GM19351 (cell line): ENCODE results near the gene ZNF396.

Experiments used
- ATAC-seq: cut with Tn5 transposase; IDR thresholded peaks from one replicate; pipeline ENCODE4 v1.9.1; 2021; ENCODE audit warnings: mild to moderate bottlenecking, moderate library complexity; ENCODE audit not compliant: unreplicated experiment

ZNF396 gene

DNA sequence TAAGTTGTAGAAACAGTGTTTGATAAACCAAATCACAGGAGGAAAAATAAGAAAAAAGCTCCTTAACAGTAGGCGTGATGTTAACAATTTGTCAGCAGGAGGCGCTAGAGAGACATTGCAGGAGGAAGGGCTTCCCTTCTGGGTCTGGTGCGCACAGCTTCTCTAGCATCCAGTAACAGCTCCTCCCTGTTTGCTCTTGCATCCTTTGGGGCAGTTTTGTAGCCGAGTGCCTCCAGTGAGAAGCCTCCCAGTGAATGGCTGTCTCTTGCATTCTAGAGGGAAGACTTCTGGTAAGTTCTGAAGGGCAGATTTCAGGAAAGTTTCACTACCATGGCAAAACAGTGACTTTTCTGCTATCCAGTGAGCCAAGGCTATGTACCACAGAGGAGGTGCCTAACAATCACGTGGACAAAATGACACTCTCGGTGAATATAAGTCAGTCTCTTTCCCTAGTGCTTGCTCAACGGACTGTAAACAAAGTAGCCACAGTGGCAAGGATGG lies 9.5 kb upstream of the ZNF396 start:
- peak; percentile 92 for ATAC-seq

- no peak for ATAC-seq
These were observed 6.0 kb upstream of the ZNF396 start for GRCh38 chr18:35383136-35383535.

- no peak for ATAC-seq
These were observed 2.3 kb upstream of the ZNF396 start for GRCh38 chr18:35379421-35379820.

DNA sequence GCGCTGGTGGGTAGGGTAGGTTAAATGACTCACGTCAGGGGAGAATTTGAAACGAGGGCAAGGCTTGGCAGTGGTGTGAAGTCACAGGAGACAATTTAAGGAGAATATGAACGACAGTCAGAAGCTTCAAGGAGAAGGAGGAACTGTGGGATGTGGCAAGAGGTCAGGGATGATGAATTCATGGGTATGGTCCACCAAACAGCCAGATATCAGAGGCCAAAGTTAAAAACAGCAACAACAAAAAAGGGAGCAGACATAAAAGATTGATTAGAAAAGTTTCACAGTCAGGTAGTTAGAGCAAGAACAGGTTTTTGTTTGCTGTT lies 1.4 kb upstream of the ZNF396 start:
- no peak for ATAC-seq

GRCh38 chr18:35377875-35378573 lies 887 bp upstream of the ZNF396 start:
- ATAC-seq: no peak

DNA sequence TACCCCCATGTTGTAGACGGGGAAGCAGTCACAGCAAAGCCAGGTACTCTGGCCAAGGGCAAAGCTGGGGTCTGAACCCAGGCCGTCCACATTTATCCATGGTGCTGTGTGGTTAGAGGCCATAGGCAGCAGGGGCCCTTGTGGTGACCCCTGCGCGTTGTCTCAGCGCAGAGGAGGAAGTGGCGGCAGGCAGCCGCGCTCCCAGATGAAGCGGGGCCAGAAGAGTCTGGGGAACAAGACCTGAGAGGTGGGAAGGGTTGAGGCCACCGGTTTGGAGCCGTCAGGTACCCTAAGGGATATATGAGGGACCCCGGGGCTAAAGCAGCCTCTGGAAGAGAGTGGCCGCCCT lies 770 bp downstream of the ZNF396 start:
- peak; percentile 73 for ATAC-seq

- no peak for ATAC-seq
These were observed 2.4 kb downstream of the ZNF396 start for GRCh38 chr18:35374708-35375107.

GRCh38 chr18:35371412-35372195 lies 5.5 kb downstream of the ZNF396 start:
- ATAC-seq: no peak

DNA sequence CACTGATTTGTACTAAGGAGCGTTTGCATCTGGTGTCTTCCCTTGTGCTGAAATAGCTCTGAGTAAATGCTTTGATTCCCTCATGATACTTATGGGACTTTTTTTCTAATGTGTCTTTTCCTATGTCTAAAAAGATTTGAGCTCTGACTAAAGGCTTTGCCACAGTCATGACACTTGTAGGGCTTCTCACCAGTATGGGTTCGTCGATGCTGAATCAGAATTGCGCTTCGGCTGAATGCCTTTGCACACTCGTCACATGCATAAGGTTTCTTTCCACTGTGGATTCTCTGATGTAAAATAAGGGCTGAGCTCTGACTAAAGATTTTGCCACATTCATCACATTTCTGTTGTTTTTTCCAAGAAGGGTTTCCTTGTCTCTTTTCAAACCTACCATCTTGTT lies 8.0 kb downstream of the ZNF396 start:
- no peak for ATAC-seq

- ATAC-seq: no peak
These were observed 8.5 kb downstream of the ZNF396 start for GRCh38 chr18:35368595-35368994.

DNA sequence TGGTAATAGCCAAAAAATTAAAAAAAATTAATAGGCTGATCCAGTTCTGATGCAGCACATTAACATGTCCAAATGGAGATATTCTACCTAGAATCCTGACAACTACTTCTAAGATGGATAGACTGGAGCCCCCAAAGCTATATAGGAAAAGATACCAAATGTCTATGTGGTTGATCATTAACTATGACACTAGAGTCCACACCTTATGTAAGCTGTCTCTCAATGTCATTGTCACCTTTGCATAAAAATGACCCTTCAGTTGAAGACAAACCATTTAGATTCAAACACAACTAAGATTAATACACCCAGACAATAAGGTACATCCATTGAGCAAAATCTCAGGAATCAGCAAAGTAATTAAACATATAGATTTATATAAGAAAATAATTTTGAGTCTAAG lies 14.6 kb downstream of the ZNF396 start:
- ATAC-seq: no peak

- ATAC-seq: no peak
These were observed 15.4 kb downstream of the ZNF396 start for GRCh38 chr18:35361570-35362321.

DNA sequence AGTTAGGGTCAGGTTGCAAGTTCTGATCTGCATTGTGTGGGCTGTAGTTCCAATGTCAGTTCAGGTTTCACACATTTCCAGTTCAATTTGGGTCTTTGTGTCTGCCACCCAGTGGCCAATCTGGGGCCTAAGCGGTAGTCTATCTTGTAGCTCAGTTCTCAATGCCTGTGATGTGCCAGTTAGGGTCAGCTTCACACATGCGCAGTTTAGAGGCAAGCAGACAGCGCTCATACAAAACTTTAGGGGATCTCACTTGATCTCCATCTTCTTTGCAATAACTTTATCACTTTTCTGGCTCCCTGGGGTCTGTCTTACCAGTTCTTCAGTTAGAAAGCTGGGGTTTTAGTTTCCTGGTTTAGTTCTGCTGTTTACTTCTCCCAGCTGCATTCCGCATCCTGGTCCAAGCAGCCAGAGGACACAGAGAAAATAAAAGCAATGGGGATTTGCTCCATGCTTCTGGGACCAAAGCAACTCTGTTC lies 22.0 kb downstream of the ZNF396 start:
- peak; percentile 100 for ATAC-seq

DNA sequence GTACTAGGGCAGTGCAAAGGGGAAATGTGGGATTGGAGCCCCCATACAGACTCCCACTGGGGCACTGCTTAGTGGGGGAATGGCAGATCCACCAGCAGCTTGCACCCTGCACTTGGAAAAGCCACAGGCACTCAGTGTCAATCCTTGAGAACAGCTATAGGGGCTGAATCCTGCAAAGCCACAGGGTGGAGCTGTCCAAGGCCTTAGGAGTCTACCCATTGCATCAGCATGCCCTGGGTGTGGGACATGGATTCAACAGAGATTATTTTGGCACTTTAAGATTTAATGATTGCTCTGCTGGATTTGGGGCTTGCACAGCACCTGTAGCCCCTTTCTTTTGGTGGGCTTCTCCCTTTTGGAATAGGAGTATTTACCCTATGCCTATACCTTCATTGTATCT lies 24.4 kb downstream of the ZNF396 start:
- ATAC-seq: no peak

DNA sequence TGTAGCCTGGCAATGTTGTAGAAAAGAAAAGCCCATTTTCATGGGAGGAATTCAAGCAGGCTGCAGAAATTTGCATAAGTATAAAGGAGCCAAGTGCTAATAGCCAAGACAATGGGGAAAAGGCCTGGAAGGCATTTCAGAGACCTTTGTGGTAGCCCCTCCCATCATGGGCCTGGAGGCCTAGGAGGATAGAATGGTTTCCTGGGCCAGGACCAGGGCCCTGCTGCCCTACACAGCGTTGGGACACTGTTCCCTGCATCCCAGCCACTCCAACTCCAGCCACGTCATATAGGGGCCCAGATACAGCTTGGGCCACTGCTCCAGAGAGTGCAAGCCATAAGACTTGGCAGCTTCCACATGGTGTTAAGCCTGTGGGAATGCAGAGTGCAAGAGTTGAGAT lies 24.9 kb downstream of the ZNF396 start:
- ATAC-seq: no peak

DNA sequence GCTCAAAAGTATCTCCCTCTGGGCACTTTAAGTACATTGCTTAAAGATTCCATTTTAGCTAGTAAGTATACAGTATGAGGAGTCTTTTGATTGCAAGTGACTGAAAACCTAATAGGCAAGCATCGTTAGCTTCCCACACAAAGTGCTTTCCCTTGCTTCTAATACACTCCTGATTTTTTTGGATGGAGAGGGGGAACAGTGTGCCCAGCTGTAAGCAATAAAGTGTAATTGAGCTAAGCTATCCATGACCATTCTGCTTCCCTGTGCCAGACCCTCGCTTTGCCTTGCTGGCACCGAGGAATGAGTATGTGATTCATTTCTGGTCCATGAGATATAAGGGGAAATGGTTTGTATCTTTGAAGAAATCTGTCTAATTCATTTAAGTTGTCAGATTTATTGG lies 29.1 kb downstream of the ZNF396 start:
- ATAC-seq: no peak

DNA sequence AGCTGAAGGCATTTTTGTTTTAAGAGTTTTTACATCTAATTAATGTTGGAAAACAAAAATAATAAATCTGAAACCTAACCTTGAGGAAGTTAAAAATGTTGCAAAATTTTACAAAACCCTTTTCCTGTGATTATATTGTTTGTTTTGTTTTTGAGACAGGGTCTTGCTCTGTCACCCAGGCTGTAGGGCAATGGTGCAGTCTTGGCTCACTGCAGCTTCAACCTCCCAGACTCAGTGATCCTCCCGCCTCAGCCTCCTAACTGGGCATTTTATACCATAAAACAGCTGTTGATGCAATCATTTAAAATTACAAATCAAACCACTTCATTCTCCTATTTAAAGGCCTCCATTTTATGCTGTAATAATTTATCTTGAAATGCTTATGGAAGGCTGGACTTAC lies 31.2 kb downstream of the ZNF396 start:
- no peak for ATAC-seq

- ATAC-seq: peak; percentile 37
These were observed 31.6 kb downstream of the ZNF396 start for GRCh38 chr18:35345460-35345921.

DNA sequence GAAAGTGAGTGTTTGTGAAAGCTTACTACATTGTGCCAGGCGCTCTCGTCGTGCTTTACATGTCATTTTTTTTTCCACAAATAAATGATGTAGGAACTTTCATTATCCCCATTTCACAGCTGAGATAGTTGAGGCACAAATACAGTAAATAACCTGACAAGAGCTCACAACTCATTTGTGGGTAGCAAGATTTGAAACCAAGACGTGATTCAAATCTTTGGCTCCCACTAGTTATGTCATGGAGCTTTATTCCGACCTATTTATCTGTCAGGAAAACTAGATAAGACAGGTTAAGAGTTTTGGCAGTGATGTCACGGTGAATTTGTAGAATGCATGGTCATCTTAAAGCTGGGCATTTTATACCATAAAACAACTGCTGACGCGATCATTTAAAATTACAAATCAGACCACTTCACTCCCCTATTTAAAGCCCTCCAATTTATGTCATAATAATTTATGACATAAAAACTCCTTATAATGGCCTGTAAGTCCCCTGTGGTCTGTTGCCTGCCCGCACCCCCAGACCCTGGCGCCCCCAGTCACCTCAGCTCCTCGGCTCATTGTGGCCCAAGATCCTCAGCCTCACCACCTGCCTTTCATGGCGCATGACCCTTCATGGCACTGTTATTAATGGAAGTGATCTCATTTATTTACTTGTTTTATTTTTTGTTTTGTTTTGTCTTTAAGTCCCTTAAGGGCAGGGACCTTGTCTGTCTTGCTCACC lies 32.2 kb downstream of the ZNF396 start:
- ATAC-seq: no peak

DNA sequence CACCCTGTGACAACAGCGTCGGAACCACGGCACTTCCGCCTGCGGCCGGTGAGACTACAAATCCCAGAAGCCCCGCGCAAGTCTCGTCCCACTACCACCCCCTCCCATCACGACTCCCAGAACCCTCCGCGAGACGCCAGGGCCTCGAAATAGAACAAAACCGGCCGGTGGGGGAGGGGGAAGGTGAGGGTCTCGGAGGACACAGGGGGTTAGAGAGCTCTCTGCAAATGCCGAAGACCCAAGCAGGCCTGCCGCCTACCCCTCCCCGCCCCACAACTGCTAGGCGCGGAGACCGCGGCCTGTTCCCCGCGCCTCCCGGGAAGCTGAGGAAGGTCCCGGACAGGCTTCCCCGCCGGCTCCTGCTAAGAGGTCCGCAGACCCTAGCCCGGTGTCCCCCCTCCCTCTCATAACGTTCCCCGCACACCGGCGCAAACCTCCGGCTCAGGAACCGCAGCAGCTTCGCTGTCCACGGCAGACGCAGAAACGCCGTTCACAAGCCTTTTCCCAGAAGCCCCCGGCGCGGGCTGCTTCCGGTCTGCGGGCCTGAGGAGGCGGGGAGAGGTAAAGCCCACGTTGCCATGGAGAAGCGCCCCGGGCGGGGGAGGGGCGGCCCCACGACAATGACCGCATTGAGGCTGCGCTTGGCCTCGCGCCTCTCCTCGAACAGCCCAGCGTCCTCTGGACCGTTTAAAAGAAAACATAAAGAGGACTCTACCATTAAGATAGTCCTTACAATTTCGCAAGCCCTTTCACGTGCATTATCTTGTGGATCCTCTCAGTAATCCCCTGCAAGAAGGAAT lies 33.0 kb downstream of the ZNF396 start, which contains the start of gene ZNF24:
TSS of gene ZNF24 (minus strand) at position 485 of the 800 bp plus-strand sequence. CDS start 3,770 bp downstream, outside the sequence.
- ATAC-seq: peak; percentile 90
